B cell (primary cell): ENCODE results near the gene CEACAM19.

Source experiments
- CTCF ChIP-seq: fragments of 200-600 bp; IDR thresholded peaks from one replicate; pipeline ENCODE4 v1.8.0; 2022; ENCODE audit warnings: antibody characterized with exemption, mild to moderate bottlenecking
- EZH2 ChIP-seq: IDR thresholded peaks from 2 replicates; pipeline ENCODE4 v1.6.1; 2012; ENCODE audit warnings: borderline replicate concordance, low read depth, mild to moderate bottlenecking, moderate library complexity, low read length; ENCODE audit not compliant: insufficient read depth, poor library complexity, severe bottlenecking

GRCh38 chr19:44640518-44640917 lies 30.8 kb upstream of the CEACAM19 start:
- TF ChIP-seq EZH2 (no peak), CTCF (no peak)
